IMR-90 (cell line): Measurements from ENCODE around the gene VAT1L. TPM values are rescaled to one million over a fixed set of nuclear protein-coding genes. Genes with fewer than 3 reads are reported as not detected.

Experiments used
- ATAC-seq: fragments of 200-7000 bp; cut with Tn5 transposase; 2 replicates; pipeline ENCODE4 v1.9.1; 2020; ENCODE audit warnings: low read depth, mild to moderate bottlenecking, moderate library complexity
- BruUV-seq: library from RNA; stranded (reverse); fragments of 400-500 nt; replicated peaks from 2 replicates; lab custom pipeline; 2021; lab: Mats Ljungman, UMichigan
- CTCF ChIA-PET: fragments of 300-600 bp; formaldehyde crosslinking; extraction: SDS; loops from one replicate; lab custom pipeline; 2021; ENCODE audit warnings: antibody characterized with exemption; lab: Yijun Ruan, JAX
- POLR2A ChIA-PET: fragments of 300-600 bp; sonication (Branson Sonifier 250); formaldehyde crosslinking; loops from one replicate; lab custom pipeline; 2022; ENCODE audit warnings: antibody characterized with exemption; ENCODE audit not compliant: unreplicated experiment; lab: Charles Lee
- DNase-seq: peaks from one replicate; pipeline ENCODE4 v3.0.0; 2013
- H2AFZ ChIP-seq: replicated peaks from 2 replicates; pipeline ENCODE3; 2013; ENCODE audit warnings: low read length, mild to moderate bottlenecking; ENCODE audit not compliant: poor library complexity
- H2AK5ac ChIP-seq: 2 replicates; pipeline ENCODE4 v1.6.1; 2013; ENCODE audit warnings: low read depth, low read length, inconsistent platforms
- H2AK9ac ChIP-seq: replicated peaks from 2 replicates; pipeline ENCODE3; 2013; ENCODE audit warnings: mild to moderate bottlenecking, low read depth, low read length, moderate library complexity; ENCODE audit not compliant: poor library complexity
- H2BK120ac ChIP-seq: 2 replicates; pipeline ENCODE4 v1.6.1; 2013; ENCODE audit warnings: low read depth, low read length, inconsistent platforms
- H2BK15ac ChIP-seq: 3 replicates; pipeline ENCODE4 v1.6.1; 2013; ENCODE audit warnings: low read depth, low read length, inconsistent platforms
- H2BK20ac ChIP-seq: 2 replicates; pipeline ENCODE4 v1.6.1; 2013; ENCODE audit warnings: low read depth, mild to moderate bottlenecking, inconsistent platforms, low read length, moderate library complexity
- H2BK5ac ChIP-seq: 2 replicates; pipeline ENCODE4 v1.6.1; 2013; ENCODE audit warnings: mild to moderate bottlenecking, low read depth, low read length, inconsistent platforms; ENCODE audit not compliant: poor library complexity, severe bottlenecking
- H3K14ac ChIP-seq: replicated peaks from 2 replicates; pipeline ENCODE4 v1.6.1; 2013; ENCODE audit warnings: low read depth, low read length, inconsistent platforms
- H3K18ac ChIP-seq: 2 replicates; pipeline ENCODE4 v1.6.1; 2013; ENCODE audit warnings: low read depth, low read length, control low read depth
- H3K23ac ChIP-seq: 2 replicates; pipeline ENCODE4 v1.6.1; 2013; ENCODE audit warnings: low read depth, low read length, inconsistent platforms
- H3K27ac ChIP-seq: 2 replicates; pipeline ENCODE4 v1.5.1; 2013; ENCODE audit warnings: mild to moderate bottlenecking, control low read depth, low read length; ENCODE audit not compliant: insufficient read depth
- H3K27me3 ChIP-seq: 2 replicates; pipeline ENCODE4 v1.6.1; 2013; ENCODE audit warnings: low read length; ENCODE audit not compliant: control insufficient read depth, insufficient read depth
- H3K36me3 ChIP-seq: 2 replicates; pipeline ENCODE4 v1.6.1; 2013; ENCODE audit warnings: low read length, mixed read lengths; ENCODE audit not compliant: control insufficient read depth, insufficient read depth
- H3K4ac ChIP-seq: 2 replicates; pipeline ENCODE4 v1.6.1; 2013; ENCODE audit warnings: low read depth, low read length, inconsistent platforms
- H3K4me1 ChIP-seq: 2 replicates; pipeline ENCODE4 v1.6.1; 2013; ENCODE audit warnings: low read length, mixed read lengths; ENCODE audit not compliant: control insufficient read depth, insufficient read depth
- H3K4me2 ChIP-seq: 2 replicates; pipeline ENCODE4 v1.6.1; 2013; ENCODE audit warnings: low read depth, mild to moderate bottlenecking, control low read depth, low read length, moderate library complexity
- H3K4me3 ChIP-seq: 2 replicates; pipeline ENCODE4 v1.5.1; 2013; ENCODE audit warnings: low read depth, mild to moderate bottlenecking, control low read depth, low read length, moderate library complexity; ENCODE audit not compliant: insufficient read depth
- H3K56ac ChIP-seq: 2 replicates; pipeline ENCODE4 v1.6.1; 2013; ENCODE audit warnings: low read length, inconsistent platforms; ENCODE audit not compliant: insufficient read depth; ENCODE audit errors: extremely low read depth
- H3K79me1 ChIP-seq, 2 experiments: 2 replicates each; pipeline ENCODE4 v1.6.1; 2013; ENCODE audit warnings: low read length in 2 of 2, inconsistent platforms in 1 of 2, low read depth in 1 of 2
- H3K9ac ChIP-seq: 2 replicates; pipeline ENCODE4 v1.6.1; 2013; ENCODE audit warnings: low read depth, low read length, control low read depth
- H3K9me1 ChIP-seq: 2 replicates; pipeline ENCODE4 v1.6.1; 2013; ENCODE audit warnings: low read length, inconsistent platforms; ENCODE audit not compliant: insufficient read depth
- H3K9me3 ChIP-seq: 2 replicates; pipeline ENCODE4 v1.6.1; 2013; ENCODE audit warnings: low read length; ENCODE audit not compliant: control insufficient read depth, insufficient read depth
- H4K20me1 ChIP-seq: 2 replicates; pipeline ENCODE4 v1.6.1; 2013; ENCODE audit warnings: low read length, inconsistent platforms; ENCODE audit not compliant: insufficient read depth
- H4K5ac ChIP-seq: 2 replicates; pipeline ENCODE4 v1.6.1; 2013; ENCODE audit warnings: mild to moderate bottlenecking, low read depth, low read length, control low read depth
- H4K8ac ChIP-seq, 2 experiments: 2 replicates each; pipeline ENCODE4 v1.6.1; 2013; ENCODE audit warnings: low read depth in 2 of 2, low read length in 2 of 2, control low read depth in 1 of 2, inconsistent platforms in 1 of 2
- H4K91ac ChIP-seq: 2 replicates; pipeline ENCODE4 v1.6.1; 2013; ENCODE audit warnings: low read depth, low read length, inconsistent platforms; ENCODE audit not compliant: insufficient read depth
- BHLHE40 ChIP-seq: fragments of 150-350 bp; IDR thresholded peaks from 2 replicates; pipeline ENCODE4 v1.6.1; 2016; ENCODE audit warnings: mild to moderate bottlenecking, low read depth, low read length
- CEBPB ChIP-seq: IDR thresholded peaks from 2 replicates; pipeline ENCODE4 v1.6.1; 2012; ENCODE audit warnings: low read depth, low read length, improper control_type of control experiment
- CHD1 ChIP-seq: IDR thresholded peaks from 2 replicates; pipeline ENCODE4 v1.6.1; 2012; ENCODE audit warnings: low read depth, low read length, improper control_type of control experiment
- FOS ChIP-seq: fragments of 150-350 bp; IDR thresholded peaks from 2 replicates; pipeline ENCODE4 v1.6.1; 2016; ENCODE audit warnings: low read depth, low read length
- MAFK ChIP-seq: IDR thresholded peaks from 2 replicates; pipeline ENCODE4 v1.6.1; 2012; ENCODE audit warnings: low read depth, low read length, improper control_type of control experiment
- MAZ ChIP-seq: IDR thresholded peaks from 2 replicates; pipeline ENCODE4 v1.6.1; 2012; ENCODE audit warnings: low read depth, mild to moderate bottlenecking, low read length, improper control_type of control experiment, moderate library complexity, borderline replicate concordance
- MXI1 ChIP-seq: IDR thresholded peaks from 2 replicates; pipeline ENCODE4 v1.6.1; 2012; ENCODE audit warnings: low read depth, mild to moderate bottlenecking, low read length, moderate library complexity, borderline replicate concordance
- NFE2L2 ChIP-seq: fragments of 150-350 bp; IDR thresholded peaks from 2 replicates; pipeline ENCODE4 v1.6.1; 2016; ENCODE audit warnings: low read depth, mild to moderate bottlenecking, low read length
- POLR2A ChIP-seq: IDR thresholded peaks from 2 replicates; pipeline ENCODE4 v1.6.1; 2012; ENCODE audit warnings: mild to moderate bottlenecking, low read depth, low read length
- RAD21 ChIP-seq: IDR thresholded peaks from 2 replicates; pipeline ENCODE4 v1.6.1; 2012; ENCODE audit warnings: low read length, improper control_type of control experiment
- RCOR1 ChIP-seq: IDR thresholded peaks from 2 replicates; pipeline ENCODE4 v1.6.1; 2012; ENCODE audit warnings: mild to moderate bottlenecking, low read length, improper control_type of control experiment; ENCODE audit not compliant: insufficient replicate concordance
- RFX5 ChIP-seq: IDR thresholded peaks from 2 replicates; pipeline ENCODE4 v1.8.0; 2012; ENCODE audit warnings: low read depth, mild to moderate bottlenecking, low read length, moderate library complexity
- SMC3 ChIP-seq: fragments of 150-350 bp; IDR thresholded peaks from 2 replicates; pipeline ENCODE4 v1.6.1; 2016; ENCODE audit warnings: low read depth, mild to moderate bottlenecking, antibody characterized with exemption, low read length, moderate library complexity
- WGBS, 2 experiments: methylation state at CpG; one replicate each; pipeline versions ENCODE4 v1.1.5 to v1.1.7; 2013; ENCODE audit warnings: missing lambda C conversion rate in 2 of 2; ENCODE audit not compliant: insufficient read length in 1 of 2; ENCODE audit errors: extremely low coverage in 2 of 2; 5-methylcytosine and 5-hydroxymethylcytosine counted together
- dilution Hi-C: fragments of 300-500 bp; cut with HindIII; formaldehyde crosslinking; loops from one replicate; pipeline ENCODE4 v1.14.3; 2018; ENCODE audit warnings: low sequenced_read_pairs; ENCODE audit not compliant: unreplicated experiment
- in situ Hi-C: fragments of 300-500 bp; cut with MboI; formaldehyde crosslinking; loops from 3 replicates; pipeline ENCODE4 v1.14.3; 2019; ENCODE audit warnings: low sequenced_read_pairs, inconsistent platforms, mixed read lengths
- intact Hi-C: fragments of 100-400 bp; cut with micrococcal nuclease; formaldehyde crosslinking; loops from 2 replicates; pipeline ENCODE4 v1.10.0; 2022
- polyA plus RNA-seq, 3 experiments: library from polyadenylated mRNA; depleted of rRNA; stranded (reverse); fragments of >200 nt; gene quantifications; 2 replicates each; pipeline ENCODE4 v1.2.3, GENCODE V29; 2012; ENCODE audit warnings: low replicate concordance in 1 of 3
- total RNA-seq: library from RNA; depleted of rRNA; stranded (reverse); fragments of >200 nt; gene quantifications from 2 replicates; pipeline ENCODE4 v1.2.3, GENCODE V29; 2012
- TF ChIP-seq, protein P1 (sequence below): fragments of 150-350 bp; IDR thresholded peaks from 2 replicates; pipeline ENCODE4 v1.6.1; 2016; ENCODE audit warnings: low read depth, mild to moderate bottlenecking, low read length, moderate library complexity, borderline replicate concordance
- TF ChIP-seq, protein P2 (sequence below): conservative IDR thresholded peaks from 2 replicates; pipeline ENCODE4 v1.5.1; 2012; ENCODE audit warnings: mild to moderate bottlenecking, low read depth, low read length, improper control_type of control experiment
- TF ChIP-seq, protein P3 (sequence below): fragments of 150-350 bp; IDR thresholded peaks from 2 replicates; pipeline ENCODE4 v1.6.1; 2017; ENCODE audit warnings: mild to moderate bottlenecking, antibody characterized with exemption, low read length, low read depth

VAT1L gene
- total and polyA plus RNA-seq, 2 of the 4 experiments (the other 2 are of a cell fraction): 15.4 to 18.5 TPM

DNA sequence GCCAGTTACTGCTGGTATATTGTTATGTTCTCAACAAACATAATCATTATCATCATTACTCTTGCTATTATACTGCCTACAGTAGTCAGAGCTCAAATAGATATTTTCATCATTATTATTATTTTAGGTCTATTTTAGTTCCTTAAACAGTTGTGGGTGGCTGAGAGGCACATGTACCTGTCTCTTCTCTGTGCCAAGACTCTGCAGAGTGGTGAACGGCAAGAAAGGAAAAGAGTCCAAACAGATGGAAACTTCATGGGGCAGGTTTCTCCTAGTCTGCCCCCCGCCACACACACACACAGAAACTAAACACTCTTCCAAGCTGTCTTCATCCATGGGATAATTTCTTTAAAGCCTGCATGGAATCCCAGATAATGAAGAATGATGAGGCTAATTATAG is 156.3 kb downstream of the VAT1L start:
- Histone ChIP-seq H3K4me1 (no peaks in the 10 kb centered on the region), H3K36me3 (no peaks in the 10 kb centered on the region), H3K4ac (no peak overlapping the region), H3K23ac (no peak overlapping the region), H3K9me3 (no peaks in the 10 kb centered on the region), H3K27me3 (no peaks in the 10 kb centered on the region), H3K14ac (no peak overlapping the region), H3K27ac (no peak overlapping the region), H4K91ac (no peak overlapping the region), H3K4me2 (no peak overlapping the region), H3K9me1 (no peaks in the 10 kb centered on the region), H2BK5ac (no peak overlapping the region), H3K56ac (no peak overlapping the region), H4K5ac (no peak overlapping the region), H4K20me1 (no peaks in the 10 kb centered on the region), H2AK9ac (no peak overlapping the region), H3K9ac (no peak overlapping the region), H4K8ac (no peak overlapping the region), H2BK20ac (no peak overlapping the region), H2AFZ (no peak overlapping the region), H2BK120ac (no peak overlapping the region), H3K18ac (no peak overlapping the region), H2BK15ac (no peak overlapping the region), H2AK5ac (no peak overlapping the region), H3K4me3 (no peak overlapping the region), H3K79me1 (no peaks in the 10 kb centered on the region)
- in situ Hi-C loops (no loop called here), intact Hi-C loops (no loop called here), dilution Hi-C loops (no loop called here)
- no TSS peak for BruUV-seq
- DNase-seq (no peak), ATAC-seq (no peak)
- POLR2A ChIA-PET: no interaction called here
- no CpG with 5 or more reads among the region's 2 CpGs for WGBS, 2 experiments
- CTCF ChIA-PET: no interaction called here
- TF ChIP-seq CEBPB: no peak
- TF ChIP-seq, protein P1, sequence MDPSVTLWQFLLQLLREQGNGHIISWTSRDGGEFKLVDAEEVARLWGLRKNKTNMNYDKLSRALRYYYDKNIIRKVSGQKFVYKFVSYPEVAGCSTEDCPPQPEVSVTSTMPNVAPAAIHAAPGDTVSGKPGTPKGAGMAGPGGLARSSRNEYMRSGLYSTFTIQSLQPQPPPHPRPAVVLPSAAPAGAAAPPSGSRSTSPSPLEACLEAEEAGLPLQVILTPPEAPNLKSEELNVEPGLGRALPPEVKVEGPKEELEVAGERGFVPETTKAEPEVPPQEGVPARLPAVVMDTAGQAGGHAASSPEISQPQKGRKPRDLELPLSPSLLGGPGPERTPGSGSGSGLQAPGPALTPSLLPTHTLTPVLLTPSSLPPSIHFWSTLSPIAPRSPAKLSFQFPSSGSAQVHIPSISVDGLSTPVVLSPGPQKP: no peak
- no peak for TF ChIP-seq NFE2L2
- no peak for TF ChIP-seq RAD21
- TF ChIP-seq, protein P2, sequence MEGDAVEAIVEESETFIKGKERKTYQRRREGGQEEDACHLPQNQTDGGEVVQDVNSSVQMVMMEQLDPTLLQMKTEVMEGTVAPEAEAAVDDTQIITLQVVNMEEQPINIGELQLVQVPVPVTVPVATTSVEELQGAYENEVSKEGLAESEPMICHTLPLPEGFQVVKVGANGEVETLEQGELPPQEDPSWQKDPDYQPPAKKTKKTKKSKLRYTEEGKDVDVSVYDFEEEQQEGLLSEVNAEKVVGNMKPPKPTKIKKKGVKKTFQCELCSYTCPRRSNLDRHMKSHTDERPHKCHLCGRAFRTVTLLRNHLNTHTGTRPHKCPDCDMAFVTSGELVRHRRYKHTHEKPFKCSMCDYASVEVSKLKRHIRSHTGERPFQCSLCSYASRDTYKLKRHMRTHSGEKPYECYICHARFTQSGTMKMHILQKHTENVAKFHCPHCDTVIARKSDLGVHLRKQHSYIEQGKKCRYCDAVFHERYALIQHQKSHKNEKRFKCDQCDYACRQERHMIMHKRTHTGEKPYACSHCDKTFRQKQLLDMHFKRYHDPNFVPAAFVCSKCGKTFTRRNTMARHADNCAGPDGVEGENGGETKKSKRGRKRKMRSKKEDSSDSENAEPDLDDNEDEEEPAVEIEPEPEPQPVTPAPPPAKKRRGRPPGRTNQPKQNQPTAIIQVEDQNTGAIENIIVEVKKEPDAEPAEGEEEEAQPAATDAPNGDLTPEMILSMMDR: no peak
- no peak for TF ChIP-seq MXI1
- no peak for TF ChIP-seq RFX5
- no peak for TF ChIP-seq SMC3
- TF ChIP-seq, protein P3, sequence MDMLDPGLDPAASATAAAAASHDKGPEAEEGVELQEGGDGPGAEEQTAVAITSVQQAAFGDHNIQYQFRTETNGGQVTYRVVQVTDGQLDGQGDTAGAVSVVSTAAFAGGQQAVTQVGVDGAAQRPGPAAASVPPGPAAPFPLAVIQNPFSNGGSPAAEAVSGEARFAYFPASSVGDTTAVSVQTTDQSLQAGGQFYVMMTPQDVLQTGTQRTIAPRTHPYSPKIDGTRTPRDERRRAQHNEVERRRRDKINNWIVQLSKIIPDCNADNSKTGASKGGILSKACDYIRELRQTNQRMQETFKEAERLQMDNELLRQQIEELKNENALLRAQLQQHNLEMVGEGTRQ: no peak
- TF ChIP-seq BHLHE40: no peak
- no peak for TF ChIP-seq CHD1
- TF ChIP-seq RCOR1: no peak
- no peak for TF ChIP-seq MAFK
- TF ChIP-seq FOS: no peak
- no peak for TF ChIP-seq POLR2A
- TF ChIP-seq MAZ: no peak
